Activated T-cell treated with anti-CD3 and anti-CD28 coated beads, Interleukin-2, amount 50 U/mL, for 72 hours (primary cell): ENCODE measurements around the gene RGS9. TPM values are rescaled to one million over a fixed set of nuclear protein-coding genes. Genes with fewer than 3 reads are reported as not detected.

Source experiments
- total RNA-seq, 2 donors: library from RNA; stranded (reverse); gene quantifications; one replicate each; pipeline ENCODE4 v1.2.3, GENCODE V29; 2022

RGS9 gene
- total RNA-seq, 2 donors from 2014 or later: 5.8 to 16.6 TPM

Other genes starting within 250 kb of the RGS9 start
- gene LRRC37A3, start 217.9 kb upstream of the RGS9 start, total RNA-seq: 10 to 100 TPM in 1 of 2 donors, 1 to 10 TPM in 1; 5.5 to 22.0 TPM
- gene GNA13, start 80.6 kb upstream of the RGS9 start, total RNA-seq: 10 to 100 TPM; 79.0 to 85.8 TPM